Suprapubic skin (tissue), 4 donors: Measurements from ENCODE around the gene CADPS2.

ENCODE experiments used
- CTCF ChIP-seq, 2 donors: fragments of 200-600 bp in 1 of 2; fragments of 450-650 bp in 1 of 2; sonication (generic) in 1 of 2; IDR thresholded peaks; one replicate each; pipeline ENCODE4 v1.5.1; 2016 to 2019; ENCODE audit warnings: antibody characterized with exemption in 2 of 2, mild to moderate bottlenecking in 1 of 2, moderate library complexity in 1 of 2
- EP300 ChIP-seq: sonication (generic); formaldehyde crosslinking; IDR thresholded peaks from one replicate; pipeline ENCODE4 v1.6.1; 2017; ENCODE audit warnings: antibody characterized with exemption
- POLR2A ChIP-seq, 2 donors: fragments of 450-650 bp; IDR thresholded peaks; one replicate each; pipeline ENCODE4 v1.6.1; 2017; ENCODE audit warnings: antibody characterized with exemption in 2 of 2, mild to moderate bottlenecking in 2 of 2, moderate library complexity in 2 of 2
- POLR2AphosphoS5 ChIP-seq, 3 donors: sonication (generic); formaldehyde crosslinking; IDR thresholded peaks; one replicate each; pipeline ENCODE4 v1.6.1; 2017; ENCODE audit warnings: antibody characterized with exemption in 3 of 3

DNA sequence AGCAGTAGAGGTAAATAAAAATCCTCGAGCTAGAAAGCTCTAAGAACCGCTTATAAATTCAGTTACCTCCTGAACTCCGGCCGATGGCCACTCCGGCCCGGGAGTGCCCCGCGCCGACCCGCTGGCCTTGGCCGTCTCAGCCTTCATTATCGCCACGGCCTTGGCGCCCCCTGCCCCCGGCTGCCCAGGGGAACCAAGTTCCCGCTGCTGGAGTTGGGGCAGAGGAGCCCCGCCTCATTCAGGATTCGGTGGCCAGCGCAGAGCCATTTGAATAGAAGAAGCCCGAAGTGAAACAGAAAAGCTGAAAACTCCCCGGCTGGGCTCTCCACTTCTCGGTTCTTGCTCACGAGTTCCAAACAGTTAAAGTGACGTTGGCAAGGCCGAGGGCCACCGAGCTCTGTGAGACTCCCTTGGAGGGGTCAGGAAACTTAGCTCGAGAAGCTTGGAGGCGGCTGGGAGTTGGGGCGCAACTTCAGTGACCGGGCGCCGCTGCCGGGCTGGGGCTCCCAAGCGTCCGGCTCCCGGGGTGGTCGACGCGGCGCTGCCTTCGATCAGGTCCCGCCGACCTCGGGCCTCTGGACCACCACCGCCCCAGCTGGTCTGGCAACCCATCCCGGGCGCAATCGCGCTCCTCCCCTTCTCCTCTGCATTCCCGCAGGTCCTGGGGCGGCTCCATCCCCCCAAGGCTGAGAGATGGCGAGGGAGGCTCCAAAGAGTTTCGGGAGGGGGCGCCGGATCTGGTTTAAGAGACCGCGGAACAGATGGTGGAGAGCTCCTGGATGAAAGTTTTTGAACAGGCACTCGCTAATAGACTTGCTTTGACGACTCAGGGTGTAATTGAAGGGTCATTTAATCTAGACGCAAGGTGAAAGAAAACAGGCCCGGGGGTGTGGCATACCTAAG is 575.9 kb downstream of the CADPS2 start:
- no peak for TF ChIP-seq CTCF (IDR thresholded peaks at IDR 0.05)
- TF ChIP-seq EP300, result no peak
- TF ChIP-seq POLR2A (IDR thresholded peaks at IDR 0.05), result no peak
- TF ChIP-seq POLR2AphosphoS5 (IDR thresholded peaks at IDR 0.05), result no peak
